VCaP (cell line): ENCODE measurements around the gene DKK3.

ENCODE experiments used
- H3K27ac ChIP-seq: fragments of 450-650 bp; 2 replicates; pipeline ENCODE4 v1.5.1; 2017
- TF ChIP-seq, protein P1 (sequence below): fragments of 450-650 bp; conservative IDR thresholded peaks from 2 replicates; pipeline ENCODE4 v1.5.1; 2017; ENCODE audit warnings: mild to moderate bottlenecking, moderate library complexity

Gene DKK3

DNA sequence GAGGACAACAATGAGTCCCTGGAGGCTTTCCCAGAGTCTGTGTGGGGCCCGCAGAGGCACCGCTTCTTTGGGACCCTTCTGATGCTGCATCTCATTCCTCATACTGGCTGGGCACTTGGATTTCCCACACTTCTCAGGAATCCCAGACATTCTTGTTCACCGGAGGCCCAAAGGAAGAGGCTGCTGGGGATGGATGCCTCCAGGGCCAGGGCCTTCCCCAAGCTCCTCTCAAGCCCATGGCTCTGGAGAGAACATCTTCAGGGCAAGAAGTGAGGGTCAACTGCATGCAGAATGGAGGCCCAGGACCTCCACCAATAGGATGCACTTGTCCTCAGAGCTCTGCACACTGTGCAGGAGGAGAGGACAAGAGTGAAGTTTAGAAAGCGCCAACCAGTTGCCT lies 34.6 kb downstream of the DKK3 start:
- TF ChIP-seq, protein P1, sequence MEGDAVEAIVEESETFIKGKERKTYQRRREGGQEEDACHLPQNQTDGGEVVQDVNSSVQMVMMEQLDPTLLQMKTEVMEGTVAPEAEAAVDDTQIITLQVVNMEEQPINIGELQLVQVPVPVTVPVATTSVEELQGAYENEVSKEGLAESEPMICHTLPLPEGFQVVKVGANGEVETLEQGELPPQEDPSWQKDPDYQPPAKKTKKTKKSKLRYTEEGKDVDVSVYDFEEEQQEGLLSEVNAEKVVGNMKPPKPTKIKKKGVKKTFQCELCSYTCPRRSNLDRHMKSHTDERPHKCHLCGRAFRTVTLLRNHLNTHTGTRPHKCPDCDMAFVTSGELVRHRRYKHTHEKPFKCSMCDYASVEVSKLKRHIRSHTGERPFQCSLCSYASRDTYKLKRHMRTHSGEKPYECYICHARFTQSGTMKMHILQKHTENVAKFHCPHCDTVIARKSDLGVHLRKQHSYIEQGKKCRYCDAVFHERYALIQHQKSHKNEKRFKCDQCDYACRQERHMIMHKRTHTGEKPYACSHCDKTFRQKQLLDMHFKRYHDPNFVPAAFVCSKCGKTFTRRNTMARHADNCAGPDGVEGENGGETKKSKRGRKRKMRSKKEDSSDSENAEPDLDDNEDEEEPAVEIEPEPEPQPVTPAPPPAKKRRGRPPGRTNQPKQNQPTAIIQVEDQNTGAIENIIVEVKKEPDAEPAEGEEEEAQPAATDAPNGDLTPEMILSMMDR: no peak
- H3K27ac ChIP-seq: no peak overlapping the region

DNA sequence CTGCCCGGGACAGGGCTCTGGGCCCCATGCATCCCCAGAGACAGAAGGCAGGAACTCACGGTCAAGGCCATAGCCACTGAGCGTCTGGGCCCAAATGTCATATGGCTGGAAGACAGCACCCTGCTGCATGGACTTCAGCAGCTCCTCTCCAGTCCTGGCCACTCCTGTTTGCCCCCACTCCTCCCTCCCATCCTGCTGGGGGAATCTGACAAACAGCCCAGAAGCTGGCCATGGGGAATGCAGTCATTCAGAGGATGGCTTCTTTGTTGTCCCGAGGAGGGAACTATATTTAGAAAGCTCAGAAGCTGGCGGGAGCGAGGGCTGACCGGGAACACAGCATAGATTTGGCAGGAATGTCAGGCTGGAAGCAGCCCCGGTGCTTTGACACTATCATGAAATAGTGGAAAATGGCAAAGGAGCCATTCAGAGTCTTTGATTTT lies 35.0 kb downstream of the DKK3 start:
- TF ChIP-seq, protein P1: no peak
- no peak overlapping the region for H3K27ac ChIP-seq

DNA sequence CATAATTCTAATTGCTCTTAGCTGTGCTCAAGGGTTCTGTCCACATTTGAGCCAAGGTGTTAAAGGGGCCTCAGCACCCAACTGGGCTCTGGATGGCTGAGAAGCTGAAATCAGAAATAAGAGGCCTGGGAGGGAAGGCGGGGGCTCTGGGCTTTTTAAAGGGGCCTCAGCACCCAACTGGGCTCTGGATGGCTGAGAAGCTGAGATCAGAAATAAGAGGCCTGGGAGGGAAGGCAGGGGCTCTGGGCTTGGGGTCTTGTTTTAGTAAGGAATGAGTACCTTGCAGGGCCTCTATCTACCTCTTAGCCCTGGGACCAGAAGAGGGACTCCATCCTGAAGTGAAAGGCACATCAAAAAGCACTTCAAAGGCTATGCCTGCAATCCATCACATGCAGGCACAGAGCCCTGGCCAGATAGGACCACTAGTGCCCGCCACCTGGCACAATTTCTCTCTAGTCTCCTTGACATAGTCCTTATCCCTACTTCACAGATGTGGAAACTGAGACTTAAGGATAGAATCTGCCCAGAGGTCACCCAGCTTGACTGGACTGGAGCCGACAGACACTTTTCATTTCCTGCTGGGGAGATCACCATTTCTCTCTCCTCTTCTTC lies 35.6 kb downstream of the DKK3 start:
- TF ChIP-seq, protein P1: no peak
- no peak overlapping the region for H3K27ac ChIP-seq

DNA sequence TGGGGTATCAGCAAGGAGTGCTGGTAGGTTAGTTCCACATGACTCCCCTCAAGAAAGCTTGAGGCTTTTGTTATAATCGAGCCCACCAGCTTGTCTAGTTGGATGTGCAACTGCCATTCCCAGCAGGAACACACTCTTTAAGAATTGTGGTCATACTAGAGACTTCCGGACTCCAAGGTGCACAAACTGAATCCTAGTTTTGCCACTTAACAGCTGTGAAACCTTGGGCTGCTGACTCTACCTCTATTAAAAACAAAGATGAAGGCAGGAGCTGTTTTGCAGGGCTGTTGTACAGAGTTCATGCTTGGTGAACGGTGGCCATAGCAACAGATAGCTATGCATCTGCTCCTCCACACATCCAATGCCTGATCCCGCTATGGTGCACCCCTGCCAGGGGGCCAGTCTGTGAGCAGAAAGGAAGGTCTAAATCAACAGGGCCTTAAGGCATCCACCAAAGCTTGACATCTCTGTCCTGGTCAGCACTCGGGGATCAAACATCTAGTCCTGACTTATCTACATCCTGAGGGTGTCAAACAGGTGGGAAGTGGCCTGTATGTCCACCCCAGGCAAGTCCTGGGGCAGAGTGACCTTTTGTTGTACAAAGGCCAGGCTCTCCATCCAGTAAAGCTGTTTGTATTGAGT lies 36.4 kb downstream of the DKK3 start:
- no peak overlapping the region for H3K27ac ChIP-seq
- TF ChIP-seq, protein P1: no peak

DNA sequence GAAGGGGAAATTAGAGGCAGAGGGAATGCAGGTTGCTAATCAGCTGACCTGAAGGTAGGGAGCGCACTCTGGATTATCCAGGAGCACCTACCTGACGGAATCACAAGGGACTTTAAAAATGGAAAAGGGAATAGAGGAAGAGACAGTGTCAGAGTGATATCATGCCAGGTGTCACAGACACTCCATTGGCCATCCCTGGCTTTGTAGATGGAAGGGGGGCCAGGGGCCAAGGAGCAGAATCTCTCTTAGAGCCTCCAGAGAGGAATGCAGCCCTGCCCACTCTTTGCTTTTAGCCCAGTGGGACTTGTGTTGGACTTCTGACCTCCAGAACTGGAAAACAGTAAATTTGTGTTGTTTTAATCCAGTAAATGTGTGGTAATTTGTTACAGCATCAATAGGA lies 37.9 kb downstream of the DKK3 start:
- TF ChIP-seq, protein P1: no peak
- no peak overlapping the region for H3K27ac ChIP-seq

DNA sequence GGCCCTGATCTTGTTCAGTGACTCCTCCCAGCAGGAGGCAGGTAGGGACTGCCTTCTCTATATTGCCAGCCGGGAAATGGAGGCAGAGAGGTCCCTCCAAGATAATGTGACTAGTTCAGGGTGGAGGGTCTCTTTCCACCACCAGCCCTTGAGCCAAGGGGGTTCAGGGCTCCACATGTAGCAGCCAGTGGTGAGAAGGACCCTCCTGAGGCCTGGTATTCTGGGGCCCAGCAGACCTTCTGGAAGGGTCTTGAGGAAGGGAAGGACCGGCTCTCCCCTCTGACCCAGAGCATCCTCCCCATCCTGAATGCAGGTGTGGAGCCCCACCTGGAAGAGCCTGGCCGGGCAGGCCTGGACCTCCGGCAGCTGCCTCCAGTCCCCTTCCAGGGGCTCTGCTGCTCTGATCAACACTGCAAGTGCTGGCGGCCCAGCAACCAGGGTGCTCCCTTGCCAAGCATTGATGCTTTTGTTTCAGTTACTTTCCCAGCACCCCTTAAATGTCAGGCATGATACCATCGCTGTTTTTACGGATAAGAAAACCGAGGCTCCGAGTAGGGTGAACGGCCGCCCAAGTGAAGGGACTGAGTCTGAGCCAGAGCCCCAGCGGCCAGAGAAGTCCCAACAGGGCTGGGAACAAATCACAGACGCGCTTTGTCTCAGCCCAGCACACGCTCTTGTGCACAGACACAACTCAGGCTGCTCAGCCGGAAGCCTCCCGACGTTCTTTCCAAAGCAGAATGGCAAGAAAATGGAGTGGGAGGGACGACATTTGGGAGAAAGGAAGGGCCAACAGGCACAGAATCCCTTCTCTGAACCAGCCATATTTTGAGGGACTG lies 38.8 kb downstream of the DKK3 start:
- TF ChIP-seq, protein P1: no peak
- H3K27ac ChIP-seq: no peak overlapping the region
